WTC11 (cell line): Measurements from ENCODE around the gene PGM2L1. TPM values are rescaled to one million over a fixed set of nuclear protein-coding genes. Genes with fewer than 3 reads are reported as not detected.

ENCODE experiments used
- ATAC-seq: fragments of 200-7000 bp; cut with Tn5 transposase; 2 replicates; pipeline ENCODE4 v1.10.0; 2021; ENCODE audit warnings: mild to moderate bottlenecking, moderate library complexity
- CTCF ChIA-PET: fragments of 300-600 bp; sonication (Branson Sonifier 250); formaldehyde crosslinking; loops from one replicate; lab custom pipeline; 2021; ENCODE audit warnings: antibody characterized with exemption; lab: Charles Lee
- POLR2A ChIA-PET: fragments of 350-600 bp; sonication (Branson Sonifier 250); formaldehyde crosslinking; loops from one replicate; lab custom pipeline; 2021; ENCODE audit warnings: antibody characterized with exemption; lab: Charles Lee
- DNase-seq: peaks from one replicate; pipeline ENCODE4 v3.0.0; 2021; ENCODE audit warnings: low spot score
- H3K27ac Mint-ChIP-seq: 2 replicates; pipeline ENCODE4 v1.8.0; 2021; ENCODE audit warnings: mixed read lengths
- H3K27me3 Mint-ChIP-seq: 2 replicates; pipeline ENCODE4 v1.8.0; 2021; ENCODE audit warnings: low read depth, mild to moderate bottlenecking, moderate library complexity, mixed read lengths
- H3K36me3 Mint-ChIP-seq: 2 replicates; pipeline ENCODE4 v1.8.0; 2021; ENCODE audit warnings: mixed read lengths
- H3K4me1 Mint-ChIP-seq: 2 replicates; pipeline ENCODE4 v1.8.0; 2022; ENCODE audit warnings: mixed read lengths
- H3K4me3 Mint-ChIP-seq: 2 replicates; pipeline ENCODE4 v1.8.0; 2021; ENCODE audit warnings: mild to moderate bottlenecking, moderate library complexity, mixed read lengths
- H3K9me3 Mint-ChIP-seq: 2 replicates; pipeline ENCODE4 v1.8.0; 2021; ENCODE audit warnings: mixed read lengths
- CDX4 ChIP-seq: fragments of 250-450 bp; sonication (Bioruptor Pico); IDR thresholded peaks from 2 replicates; pipeline ENCODE4 v1.9.0; 2021; ENCODE audit warnings: moderate library complexity, mild to moderate bottlenecking, inconsistent platforms, borderline replicate concordance
- CREB1 ChIP-seq: sonication (generic); formaldehyde crosslinking; IDR thresholded peaks from 2 replicates; pipeline ENCODE4 v1.8.0; 2023; ENCODE audit warnings: mild to moderate bottlenecking, missing genetic modification reagents
- CTCF ChIP-seq: fragments of 200-600 bp; IDR thresholded peaks from 2 replicates; pipeline ENCODE4 v1.8.0; 2022; ENCODE audit warnings: antibody characterized with exemption
- E2F5 ChIP-seq: sonication (generic); formaldehyde crosslinking; IDR thresholded peaks from 2 replicates; pipeline ENCODE4 v1.8.1; 2022; ENCODE audit warnings: mild to moderate bottlenecking, moderate library complexity, missing genetic modification reagents
- ELF4 ChIP-seq: sonication (generic); formaldehyde crosslinking; IDR thresholded peaks from 2 replicates; pipeline ENCODE4 v1.8.1; 2022; ENCODE audit warnings: low read depth, mild to moderate bottlenecking, moderate library complexity, missing genetic modification reagents
- ERG ChIP-seq: fragments of 250-450 bp; sonication (Bioruptor Pico); IDR thresholded peaks from 2 replicates; pipeline ENCODE4 v1.8.0; 2021; ENCODE audit warnings: mild to moderate bottlenecking
- ESRRA ChIP-seq: sonication (generic); formaldehyde crosslinking; IDR thresholded peaks from 2 replicates; pipeline ENCODE4 v1.8.1; 2022; ENCODE audit warnings: mild to moderate bottlenecking, missing genetic modification reagents, borderline replicate concordance
- FOXJ3 ChIP-seq: sonication (generic); formaldehyde crosslinking; IDR thresholded peaks from 2 replicates; pipeline ENCODE4 v1.9.0; 2021; ENCODE audit warnings: missing genetic modification reagents, mild to moderate bottlenecking, borderline replicate concordance
- JUN ChIP-seq: sonication (generic); formaldehyde crosslinking; IDR thresholded peaks from 2 replicates; pipeline ENCODE4 v1.8.0; 2023; ENCODE audit warnings: mild to moderate bottlenecking, missing genetic modification reagents
- MXD4 ChIP-seq: fragments of 250-450 bp; sonication (Bioruptor Pico); IDR thresholded peaks from 2 replicates; pipeline ENCODE4 v1.8.0; 2021; ENCODE audit warnings: mild to moderate bottlenecking, moderate library complexity, borderline replicate concordance
- NR1H2 ChIP-seq: sonication (generic); formaldehyde crosslinking; IDR thresholded peaks from 2 replicates; pipeline ENCODE4 v1.9.0; 2021; ENCODE audit warnings: mild to moderate bottlenecking, moderate library complexity, missing genetic modification reagents
- NR3C1 ChIP-seq: sonication (generic); formaldehyde crosslinking; conservative IDR thresholded peaks from 2 replicates; pipeline ENCODE4 v1.8.1; 2023; ENCODE audit warnings: low read depth, mild to moderate bottlenecking, missing genetic modification reagents
- OVOL2 ChIP-seq: fragments of 250-450 bp; sonication (Bioruptor Pico); IDR thresholded peaks from 2 replicates; pipeline ENCODE4 v1.9.0; 2021; ENCODE audit warnings: mild to moderate bottlenecking, borderline replicate concordance
- SMAD4 ChIP-seq: sonication (generic); formaldehyde crosslinking; IDR thresholded peaks from 2 replicates; pipeline ENCODE4 v1.8.0; 2022; ENCODE audit warnings: mild to moderate bottlenecking, missing genetic modification reagents
- ZMAT4 ChIP-seq: fragments of 250-450 bp; sonication (Bioruptor Pico); IDR thresholded peaks from 2 replicates; pipeline ENCODE4 v1.9.0; 2021; ENCODE audit warnings: mild to moderate bottlenecking
- ZNF121 ChIP-seq: sonication (generic); formaldehyde crosslinking; IDR thresholded peaks from 2 replicates; pipeline ENCODE4 v1.8.0; 2023; ENCODE audit warnings: missing genetic modification reagents
- ZNF263 ChIP-seq: sonication (generic); formaldehyde crosslinking; IDR thresholded peaks from 2 replicates; pipeline ENCODE4 v1.8.1; 2022; ENCODE audit warnings: low read depth, mild to moderate bottlenecking, moderate library complexity, missing genetic modification reagents
- ZNF416 ChIP-seq: fragments of 250-450 bp; sonication (Bioruptor Pico); IDR thresholded peaks from 2 replicates; pipeline ENCODE4 v1.9.0; 2021; ENCODE audit warnings: mild to moderate bottlenecking, inconsistent platforms
- ZNF512 ChIP-seq: sonication (generic); formaldehyde crosslinking; IDR thresholded peaks from 2 replicates; pipeline ENCODE4 v1.8.1; 2022; ENCODE audit warnings: missing genetic modification reagents, borderline replicate concordance
- total RNA-seq: library from RNA; stranded (reverse); gene quantifications from 3 replicates; pipeline ENCODE4 v1.2.3, GENCODE V29; 2021

The PGM2L1 gene
- total RNA-seq, 1 experiment from 2014 or later: 34.1 TPM

- TF ChIP-seq NR1H2 (CRISPR knock-in tag) (no peak), ZNF512 (CRISPR knock-in tag) (no peak), JUN (CRISPR knock-in tag) (no peak)
These were observed 24.9 kb downstream of the PGM2L1 start (continued) for GRCh38 chr11:74373382-74373781.

GRCh38 chr11:74371269-74372052 lies 26.8 kb downstream of the PGM2L1 start:
- H3K4me3 Mint-ChIP-seq: no peak overlapping the region
- no peaks in the 10 kb centered on the region for H3K27me3 Mint-ChIP-seq
- TF ChIP-seq NR1H2 (CRISPR knock-in tag): no peak
- TF ChIP-seq CDX4 (CRISPR knock-in tag): no peak
- no peak for TF ChIP-seq ZNF121 (CRISPR knock-in tag)
- TF ChIP-seq OVOL2 (CRISPR knock-in tag): no peak
- no peak for TF ChIP-seq NR3C1 (CRISPR knock-in tag)
- no peak for TF ChIP-seq ELF4 (CRISPR knock-in tag)
- no peak for TF ChIP-seq E2F5
- TF ChIP-seq FOXJ3 (CRISPR knock-in tag): no peak
- TF ChIP-seq SMAD4 (CRISPR knock-in tag): no peak
- TF ChIP-seq ZNF263 (CRISPR knock-in tag): no peak
- TF ChIP-seq MXD4 (CRISPR knock-in tag): no peak
- no peaks in the 10 kb centered on the region for H3K9me3 Mint-ChIP-seq
- H3K36me3 Mint-ChIP-seq: peaks cover 3% of the 10 kb centered on the region; the same call in 1 of the 2 replicates
- no peak overlapping the region for H3K27ac Mint-ChIP-seq
- ChIA-PET POLR2A (no interaction called here), CTCF (interaction anchor here (0.9 kb wide), 1 partner anchor 17 kb away, joined by 3 read pairs; no protein-coding TSS in a partner anchor)
- no peaks in the 10 kb centered on the region; the same call in 1 of the 2 replicates for H3K4me1 Mint-ChIP-seq
- DNase-seq (no peak), ATAC-seq (no peak)

- DNase-seq (no peak), ATAC-seq (no peak)
- Mint-ChIP-seq H3K27ac (no peak overlapping the region), H3K27me3 (no peaks in the 10 kb centered on the region), H3K4me3 (no peak overlapping the region), H3K36me3 (peaks cover 12% of the 10 kb centered on the region), H3K9me3 (no peaks in the 10 kb centered on the region), H3K4me1 (no peaks in the 10 kb centered on the region; the same call in 1 of the 2 replicates)
- no peak for TF ChIP-seq FOXJ3 (CRISPR knock-in tag)
- TF ChIP-seq CTCF: no peak
- TF ChIP-seq CREB1 (CRISPR knock-in tag): no peak
- TF ChIP-seq ZMAT4 (CRISPR knock-in tag): no peak
- no peak for TF ChIP-seq ZNF416
- no peak for TF ChIP-seq ESRRA (CRISPR knock-in tag)
- TF ChIP-seq ERG (CRISPR knock-in tag): no peak
- no peak for TF ChIP-seq SMAD4 (CRISPR knock-in tag)
- CTCF ChIA-PET: no interaction called here
- POLR2A ChIA-PET: no interaction called here
These were observed 28.1 kb downstream of the PGM2L1 start for GRCh38 chr11:74370123-74370522.
